ENCODE measurements around the gene NKAPL. TPM values are rescaled to one million over a fixed set of nuclear protein-coding genes. Genes with fewer than 3 reads are reported as not detected.

The NKAPL gene
- total RNA-seq, 4 donors from 2014 or later = 0.47 to 0.78 TPM; not detected in 2

- Histone ChIP-seq H3K27me3 (peaks cover 77% of the 10 kb centered on the region), H3K27ac (no peak overlapping the region), H3K36me3 (no peaks in the 10 kb centered on the region), H3K9me3 (no peaks in the 10 kb centered on the region), H3K4me1 (peaks cover 23% of the 10 kb centered on the region), H3K4me3 (peak overlapping the region; percentile 40)
- TF ChIP-seq POLR2A (IDR thresholded peaks at IDR 0.05) (no peak), EP300 (IDR thresholded peaks at IDR 0.05) (no peak), CTCF (IDR thresholded peaks at IDR 0.05) (no peak), POLR2AphosphoS5 (IDR thresholded peaks at IDR 0.05) (no peak)
- 17% methylated on average over 2 of the region's 2 CpGs for WGBS
- no peak for DNase-seq (ENCODE audit: low spot score in 2 of 2)
These were observed 45.9 kb upstream of the NKAPL start for GRCh38 chr6:28213213-28213523.

- no peaks in the 10 kb centered on the region for H3K9me3 ChIP-seq
- H3K27ac ChIP-seq = no peak overlapping the region
- WGBS = 59% methylated on average over 8 of the region's 8 CpGs
- no peak overlapping the region for H3K4me3 ChIP-seq
- H3K27me3 ChIP-seq = peaks cover 59% of the 10 kb centered on the region
- DNase-seq (ENCODE audit: low spot score in 2 of 2) = no peak
- no peaks in the 10 kb centered on the region for H3K36me3 ChIP-seq
- TF ChIP-seq EP300 (IDR thresholded peaks at IDR 0.05) (no peak), CTCF (IDR thresholded peaks at IDR 0.05) (no peak), POLR2A (IDR thresholded peaks at IDR 0.05) (no peak), POLR2AphosphoS5 (IDR thresholded peaks at IDR 0.05) (no peak)
- peaks cover 31% of the 10 kb centered on the region for H3K4me1 ChIP-seq
These were observed 43.7 kb upstream of the NKAPL start for GRCh38 chr6:28215425-28215824.

- Histone ChIP-seq H3K4me1 (peaks cover 20% of the 10 kb centered on the region), H3K9me3 (no peaks in the 10 kb centered on the region), H3K4me3 (peak overlapping the region; percentile 53), H3K36me3 (no peaks in the 10 kb centered on the region), H3K27me3 (peaks cover 54% of the 10 kb centered on the region), H3K27ac (no peak overlapping the region)
- no peak for TF ChIP-seq POLR2AphosphoS5 (IDR thresholded peaks at IDR 0.05)
- no peak for DNase-seq (ENCODE audit: low spot score in 2 of 2)
- WGBS = 87% methylated on average over 9 of the region's 12 CpGs
These were observed 41.2 kb upstream of the NKAPL start for GRCh38 chr6:28217890-28218289.

- whole genome bisulfite sequencing = 13% methylated on average over 54 of the region's 56 CpGs
- H3K9me3 ChIP-seq = no peaks in the 10 kb centered on the region
- no peak overlapping the region for H3K27ac ChIP-seq
- DNase-seq (ENCODE audit: low spot score in 2 of 2) = peak; percentile 73 to 85
- TF ChIP-seq CTCF (IDR thresholded peaks at IDR 0.05) = no peak
- TF ChIP-seq POLR2AphosphoS5 (IDR thresholded peaks at IDR 0.05) = no peak
- no peak for TF ChIP-seq EP300 (IDR thresholded peaks at IDR 0.05)
- TF ChIP-seq POLR2A (IDR thresholded peaks at IDR 0.05) = no peak
- peaks cover 59% of the 10 kb centered on the region for H3K27me3 ChIP-seq
- H3K4me1 ChIP-seq = peaks cover 16% of the 10 kb centered on the region
- H3K36me3 ChIP-seq = no peaks in the 10 kb centered on the region
- peak overlapping the region; percentile 53 for H3K4me3 ChIP-seq
These were observed 40.5 kb upstream of the NKAPL start for GRCh38 chr6:28218312-28219248.

- Histone ChIP-seq H3K27me3 (peaks cover 41% of the 10 kb centered on the region), H3K36me3 (no peaks in the 10 kb centered on the region), H3K4me3 (no peak overlapping the region), H3K4me1 (peaks cover 23% of the 10 kb centered on the region), H3K9me3 (no peaks in the 10 kb centered on the region), H3K27ac (no peak overlapping the region)
- 29% methylated on average over 6 of the region's 6 CpGs for WGBS
- no peak for DNase-seq (ENCODE audit: low spot score in 2 of 2)
- TF ChIP-seq CTCF (IDR thresholded peaks at IDR 0.05) (no peak), POLR2AphosphoS5 (IDR thresholded peaks at IDR 0.05) (no peak), EP300 (IDR thresholded peaks at IDR 0.05) (no peak), POLR2A (IDR thresholded peaks at IDR 0.05) (no peak)
These were observed 38.6 kb upstream of the NKAPL start for GRCh38 chr6:28220257-28221133.

Data from suprapubic skin (tissue), 4 donors.